ENCODE measurements around the gene CRYGB.
"Not testable (repeated sequence)": the region's sequence is repeated elsewhere in the genome, so short reads cannot be mapped to it uniquely, and the experiment has no call there.

Gene CRYGB

DNA sequence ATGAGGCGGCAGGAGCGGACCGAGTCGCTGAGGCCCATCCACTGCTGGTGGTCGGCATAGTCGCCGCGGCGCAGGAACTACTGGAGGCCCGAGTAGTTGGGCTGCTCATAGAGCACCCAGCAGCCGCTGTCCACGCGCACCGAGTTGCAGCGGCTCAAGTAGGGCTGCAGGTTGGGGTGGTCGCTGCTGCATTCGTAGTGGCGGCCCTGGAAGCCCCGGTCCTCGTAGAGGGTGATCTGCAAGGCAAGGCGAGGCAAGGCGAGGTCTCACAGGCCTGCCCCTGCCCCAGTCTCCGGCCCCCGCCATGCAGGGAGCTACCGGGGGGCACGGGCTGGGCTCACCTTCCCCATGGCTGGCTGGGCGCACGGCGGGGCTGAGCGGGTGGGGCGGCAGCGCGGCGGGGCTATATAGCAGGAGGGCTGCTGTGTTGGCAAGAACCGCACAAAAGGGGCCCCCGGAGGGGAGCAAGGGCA, 33.6 kb downstream of the CRYGB start:
- DNase-seq: not testable (repeated sequence)

DNA sequence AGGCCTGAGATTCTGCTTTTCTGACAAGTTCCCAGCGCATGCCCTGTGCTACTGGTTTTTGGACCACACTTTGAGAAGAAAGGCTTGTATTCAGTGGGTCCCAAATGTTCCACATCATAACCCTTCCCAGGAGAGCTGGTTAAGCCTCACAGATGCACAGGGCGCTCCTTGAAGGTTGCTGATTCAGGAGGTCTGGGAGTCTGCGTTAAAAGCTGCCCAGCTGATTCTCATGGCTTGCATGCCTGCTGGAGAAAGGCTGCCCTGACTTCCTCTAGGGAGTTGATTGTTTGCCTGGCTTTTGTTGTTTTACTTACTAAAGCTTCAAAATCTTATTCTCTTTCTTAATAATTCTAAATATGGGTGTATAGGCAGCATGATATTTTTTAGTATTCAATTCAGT, 42.3 kb downstream of the CRYGB start:
- no peak for DNase-seq

DNA sequence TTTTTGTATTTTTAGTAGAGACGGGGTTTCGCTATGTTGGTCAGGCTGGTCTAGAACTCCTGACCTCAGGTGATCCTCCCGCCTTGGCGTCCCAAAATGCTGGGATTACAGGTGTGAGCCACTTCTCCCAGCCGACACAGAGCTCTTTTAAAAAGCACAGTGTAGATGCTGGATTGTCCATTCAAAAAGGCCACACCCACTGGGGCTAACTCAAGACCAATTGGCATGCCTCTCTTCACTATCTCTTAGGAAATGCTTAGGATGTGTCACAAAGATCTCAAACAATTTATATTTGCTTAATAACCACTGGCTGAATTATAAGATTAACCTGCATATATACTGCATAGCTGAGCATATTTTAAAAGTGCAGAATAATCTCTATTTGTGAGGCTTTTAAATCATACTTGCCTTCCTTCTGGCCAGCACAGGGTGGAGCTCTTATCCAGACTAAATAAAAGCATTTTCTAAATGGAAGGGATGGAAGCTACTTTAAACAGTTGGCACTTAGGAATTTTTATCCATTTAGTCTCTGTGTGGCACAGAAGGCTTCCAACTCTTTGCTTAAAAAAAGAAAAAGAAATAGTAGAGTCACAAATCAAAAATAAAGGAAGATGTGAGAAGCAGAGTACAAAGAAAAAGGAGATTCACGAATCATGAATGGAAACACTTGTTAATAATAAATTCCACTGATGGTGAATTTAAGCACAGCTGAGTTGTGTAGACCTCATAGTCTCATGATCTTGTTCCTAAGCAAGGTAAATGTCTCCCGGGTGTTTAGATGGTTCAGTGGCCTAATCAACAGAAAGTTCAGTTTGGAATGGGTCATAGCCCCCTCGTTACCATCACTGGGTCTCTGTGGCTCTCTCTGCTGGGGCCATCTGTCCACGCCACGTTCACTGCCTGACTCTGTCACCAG, 44.0 kb downstream of the CRYGB start:
- DNase-seq: no peak

DNA sequence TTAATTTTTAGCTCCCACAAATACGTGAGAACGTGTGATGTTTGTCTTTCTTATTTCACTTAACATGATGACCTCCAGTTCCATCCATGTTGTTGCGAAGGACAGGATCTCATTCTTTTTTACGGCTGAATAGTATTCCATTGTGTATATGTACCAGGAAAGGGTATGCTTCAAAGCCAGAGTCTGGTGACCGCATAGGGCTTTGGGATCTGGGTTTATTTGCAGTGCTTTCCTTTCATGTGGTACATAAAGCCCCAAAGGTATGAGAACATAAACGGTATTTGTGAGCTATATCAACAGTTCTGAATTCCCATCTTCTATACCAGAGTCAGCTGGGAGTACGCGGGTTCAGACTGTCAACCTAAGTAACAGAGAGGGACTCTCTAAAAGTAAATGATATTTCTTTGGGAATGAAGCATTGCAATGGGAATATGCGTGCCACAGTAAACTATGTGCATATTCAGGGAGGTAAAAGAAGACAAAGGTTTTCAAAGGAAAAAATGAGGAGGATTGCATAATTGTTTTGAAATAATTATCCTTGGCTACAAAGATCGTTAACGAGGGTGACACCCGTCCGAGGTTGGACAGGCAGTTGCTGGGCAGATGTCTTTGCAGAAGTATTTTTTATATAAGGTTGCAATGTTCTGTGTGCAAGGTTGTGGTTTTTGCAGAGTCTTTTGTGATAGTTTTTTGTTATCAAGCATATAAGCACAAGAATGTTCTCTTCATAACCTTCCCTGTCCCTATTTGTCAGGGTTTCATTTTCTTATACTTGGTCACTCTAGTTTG, 46.1 kb downstream of the CRYGB start:
- no peak for DNase-seq

DNA sequence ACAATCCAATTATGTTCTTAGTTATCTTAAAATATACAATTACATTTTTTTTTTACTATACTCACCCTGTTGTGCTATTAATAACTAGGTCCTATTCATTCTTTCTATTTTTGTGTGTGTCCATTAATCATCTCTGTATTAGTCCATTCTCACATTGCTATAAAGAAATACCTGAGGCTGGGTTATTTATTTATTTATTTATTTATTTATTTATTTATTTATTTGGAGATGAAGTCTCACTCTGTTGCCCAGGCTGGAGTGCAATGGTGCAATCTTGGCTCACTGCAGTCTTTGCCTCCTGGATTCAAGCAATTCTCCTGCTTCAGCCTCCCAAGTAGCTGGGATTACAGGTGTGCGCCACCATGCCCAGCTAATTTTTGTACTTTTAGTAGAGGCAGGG, 47.3 kb downstream of the CRYGB start:
- not testable (repeated sequence) for DNase-seq

DNA sequence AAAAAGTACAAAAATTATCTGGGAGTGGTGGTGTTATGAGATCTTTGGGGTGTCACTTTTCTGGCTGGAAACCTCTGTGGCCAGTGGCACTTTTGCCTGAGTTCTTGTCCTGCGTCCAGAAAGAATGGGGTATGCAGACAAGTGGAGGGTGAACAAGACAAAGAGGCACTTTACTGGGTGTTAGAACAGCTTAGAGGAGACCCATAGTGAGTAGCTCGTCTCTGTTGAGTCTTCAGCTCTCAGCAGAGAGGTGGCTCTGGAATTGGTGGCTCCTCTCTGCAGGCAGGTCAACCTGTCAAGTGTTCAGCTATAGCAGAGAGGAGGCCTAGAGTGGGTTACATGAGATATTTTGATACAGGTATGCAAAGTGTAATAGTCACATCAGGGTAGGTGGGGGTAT, 47.7 kb downstream of the CRYGB start:
- DNase-seq: no peak

DNA sequence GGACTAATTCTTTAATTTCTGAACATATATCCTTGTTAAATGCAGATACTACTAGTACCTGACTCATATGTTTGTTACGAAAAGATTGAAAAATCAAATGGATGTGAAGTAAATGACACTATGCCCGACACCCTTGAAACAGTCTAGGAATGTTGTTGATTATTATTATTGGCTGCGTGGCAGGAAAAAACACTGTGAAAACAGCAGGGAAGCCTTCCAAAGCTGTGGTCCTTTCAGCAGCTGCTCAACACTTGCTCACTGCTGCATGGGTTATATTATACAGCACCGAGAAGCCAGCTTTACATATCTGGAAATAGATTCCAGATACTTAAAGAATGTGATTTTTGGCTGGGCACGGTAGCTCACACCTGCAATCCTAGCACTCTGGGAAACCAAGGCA, 48.2 kb downstream of the CRYGB start:
- DNase-seq: no peak

DNA sequence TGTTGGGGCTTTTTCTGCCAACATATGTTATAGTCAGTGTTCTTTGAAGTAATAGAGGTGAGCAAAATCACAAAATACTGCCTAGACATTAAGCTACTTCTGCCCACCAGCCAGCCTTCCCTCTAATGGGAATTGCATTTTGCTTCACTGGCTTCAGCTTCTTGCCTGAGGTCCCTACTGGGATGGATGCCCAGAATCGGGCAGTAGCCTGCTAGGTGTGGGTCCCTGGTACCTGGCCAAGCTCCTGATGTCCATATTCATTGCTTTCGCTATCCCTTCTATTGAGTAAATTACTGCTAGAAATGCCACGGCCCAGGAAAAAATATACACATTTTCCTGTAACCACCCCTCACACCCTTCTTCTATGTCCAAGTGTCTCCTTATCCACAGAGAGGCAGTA, 48.6 kb downstream of the CRYGB start:
- no peak for DNase-seq

DNA sequence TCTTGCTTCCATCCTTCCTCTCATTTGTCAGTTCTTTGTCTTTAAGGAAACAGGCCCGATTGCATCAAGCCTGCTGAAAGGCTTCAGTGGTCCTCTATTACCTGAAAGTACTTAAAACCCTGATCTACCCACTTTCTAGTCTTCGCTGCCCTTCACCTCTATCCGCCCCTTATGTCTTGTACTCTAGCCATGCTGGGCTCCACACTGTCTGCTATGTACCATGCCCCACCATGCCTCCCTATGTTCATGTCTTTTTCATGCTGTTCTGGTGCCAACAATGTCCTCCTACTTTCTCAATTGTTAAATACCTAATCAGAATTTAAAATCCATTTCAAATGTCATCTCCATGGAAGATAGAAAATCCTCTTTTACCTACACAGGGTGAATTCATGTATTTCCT, 49.9 kb downstream of the CRYGB start:
- no peak for DNase-seq

DNA sequence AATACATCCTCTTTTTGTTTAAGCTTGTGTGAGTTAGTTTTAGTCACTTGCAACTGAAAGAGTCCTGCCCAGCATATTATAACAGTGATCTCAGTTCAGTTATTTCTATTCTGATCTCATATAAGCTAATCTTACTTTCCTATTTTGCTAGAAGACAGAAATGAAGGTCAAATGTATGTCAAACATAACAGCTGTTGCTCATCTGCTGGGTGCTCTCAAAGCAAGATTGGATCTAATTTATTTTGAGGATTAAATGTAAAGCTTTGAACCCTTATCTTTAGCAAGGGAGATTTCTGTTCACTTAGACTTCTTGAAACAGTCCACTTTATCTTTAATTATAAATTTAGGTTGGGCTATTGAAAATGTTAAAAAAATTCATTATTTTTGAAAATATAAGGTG, 52.8 kb downstream of the CRYGB start:
- DNase-seq: no peak
